ENCODE measurements around the gene PSME2. TPM values are rescaled to one million over a fixed set of nuclear protein-coding genes. Genes with fewer than 3 reads are reported as not detected.

The PSME2 gene
- total RNA-seq, 1 experiment from 2014 or later: 153 TPM

GRCh38 chr14:24150567-24150966 is 4.2 kb upstream of the PSME2 start:
- Histone ChIP-seq H2AFZ (no peak overlapping the region), H3K27ac (no peak overlapping the region), H3K9me3 (ENCODE audit: insufficient read depth, low read depth) (no peaks in the 10 kb centered on the region), H4K20me1 (ENCODE audit: insufficient read depth) (no peaks in the 10 kb centered on the region), H3K4me1 (replicated peaks; ENCODE audit: insufficient read depth) (peaks cover 10% of the 10 kb centered on the region), H3K4me2 (no peak overlapping the region), H3K36me3 (ENCODE audit: low read depth) (no peaks in the 10 kb centered on the region; the same call in 1 of the 2 replicates), H3K9me2 (ENCODE audit: insufficient read depth) (no peaks in the 10 kb centered on the region), H3K79me2 (ENCODE audit: low read depth) (peaks cover 25% of the 10 kb centered on the region), H3K27me3 (ENCODE audit: insufficient read depth, low read depth) (no peaks in the 10 kb centered on the region), H3K4me3 (no peak overlapping the region), H3F3A (ENCODE audit: insufficient read depth, low read depth) (peaks cover 3% of the 10 kb centered on the region; the same call in 1 of the 2 replicates)
- no peak for DNase-seq
- ChIA-PET POLR2A (ENCODE audit: unreplicated experiment) (no interaction called here), CTCF (no interaction called here)
- no TSS peak for BruUV-seq (replicated peaks)
- TF ChIP-seq CTCF (conservative IDR thresholded peaks at IDR 0.05) (no peak), EZH2 (IDR thresholded peaks at IDR 0.05; ENCODE audit: low read depth) (no peak)
- intact Hi-C loops (cut with micrococcal nuclease; ENCODE audit: unreplicated experiment): no loop called here

- peaks cover 30% of the 10 kb centered on the region for H3K79me2 ChIP-seq (ENCODE audit: low read depth)
- no TSS peak for BruUV-seq (replicated peaks)
- no peaks in the 10 kb centered on the region for H3K9me2 ChIP-seq (ENCODE audit: insufficient read depth)
- ChIA-PET POLR2A (ENCODE audit: unreplicated experiment) (no interaction called here), CTCF (no interaction called here)
- H3K4me1 ChIP-seq (replicated peaks; ENCODE audit: insufficient read depth): peaks cover 15% of the 10 kb centered on the region
- no peaks in the 10 kb centered on the region for H4K20me1 ChIP-seq (ENCODE audit: insufficient read depth)
- TF ChIP-seq CTCF (conservative IDR thresholded peaks at IDR 0.05): no peak
- TF ChIP-seq EZH2 (IDR thresholded peaks at IDR 0.05; ENCODE audit: low read depth): no peak
- intact Hi-C loops (cut with micrococcal nuclease; ENCODE audit: unreplicated experiment): no loop called here
- H3F3A ChIP-seq (ENCODE audit: insufficient read depth, low read depth): peaks cover 3% of the 10 kb centered on the region; the same call in 1 of the 2 replicates
- H3K9me3 ChIP-seq (ENCODE audit: insufficient read depth, low read depth): no peaks in the 10 kb centered on the region
- no peak overlapping the region for H2AFZ ChIP-seq
- no peak for DNase-seq
- no peak overlapping the region for H3K4me3 ChIP-seq
- H3K4me2 ChIP-seq: no peak overlapping the region
- no peaks in the 10 kb centered on the region for H3K27me3 ChIP-seq (ENCODE audit: insufficient read depth, low read depth)
- H3K36me3 ChIP-seq (ENCODE audit: low read depth): no peaks in the 10 kb centered on the region; the same call in 1 of the 2 replicates
- H3K27ac ChIP-seq: no peak overlapping the region
These were observed 3.7 kb upstream of the PSME2 start for GRCh38 chr14:24150061-24150460.

- no peaks in the 10 kb centered on the region for H3K27me3 ChIP-seq (ENCODE audit: insufficient read depth, low read depth)
- no peaks in the 10 kb centered on the region; the same call in 1 of the 2 replicates for H3K36me3 ChIP-seq (ENCODE audit: low read depth)
- H3F3A ChIP-seq (ENCODE audit: insufficient read depth, low read depth): peaks cover 3% of the 10 kb centered on the region; the same call in 1 of the 2 replicates
- peaks cover 15% of the 10 kb centered on the region for H3K4me1 ChIP-seq (replicated peaks; ENCODE audit: insufficient read depth)
- no peaks in the 10 kb centered on the region for H3K9me3 ChIP-seq (ENCODE audit: insufficient read depth, low read depth)
- no peak overlapping the region for H3K4me2 ChIP-seq
- no peak overlapping the region for H3K27ac ChIP-seq
- ChIA-PET POLR2A (ENCODE audit: unreplicated experiment) (no interaction called here), CTCF (no interaction called here)
- no peak for DNase-seq
- intact Hi-C loops (cut with micrococcal nuclease; ENCODE audit: unreplicated experiment): no loop called here
- H3K79me2 ChIP-seq (ENCODE audit: low read depth): peaks cover 37% of the 10 kb centered on the region
- H2AFZ ChIP-seq: no peak overlapping the region
- no TSS peak for BruUV-seq (replicated peaks)
- no peaks in the 10 kb centered on the region for H4K20me1 ChIP-seq (ENCODE audit: insufficient read depth)
- no peak overlapping the region for H3K4me3 ChIP-seq
- TF ChIP-seq EZH2 (IDR thresholded peaks at IDR 0.05; ENCODE audit: low read depth) (no peak), CTCF (conservative IDR thresholded peaks at IDR 0.05) (no peak)
- no peaks in the 10 kb centered on the region for H3K9me2 ChIP-seq (ENCODE audit: insufficient read depth)
These were observed 3.0 kb upstream of the PSME2 start for GRCh38 chr14:24149302-24149969.
